ENCODE results near the gene ZC3H18.

Gene ZC3H18

DNA sequence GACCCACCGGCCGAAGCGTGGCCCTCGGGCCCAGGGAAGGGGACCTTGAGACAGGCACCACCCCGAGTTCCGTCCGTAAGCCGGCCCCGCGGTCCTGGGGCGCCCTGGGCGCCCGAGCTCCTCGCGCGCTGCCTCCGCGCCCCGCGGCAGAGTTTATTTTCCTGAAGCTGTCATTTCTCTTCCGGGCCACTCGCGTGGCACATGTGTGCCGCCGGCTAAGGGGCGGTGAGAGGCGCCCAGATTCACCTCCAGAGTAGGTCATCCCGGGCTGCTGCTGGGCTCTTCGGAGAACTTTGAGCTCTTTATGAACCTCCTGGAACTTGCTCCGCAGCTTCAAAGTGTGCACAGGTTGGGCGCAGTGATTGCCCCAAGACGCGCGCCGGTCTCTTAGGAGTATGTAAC lies 489 bp downstream of the ZC3H18 start:
- no peak overlapping the region for H3K27ac ChIP-seq (ENCODE audit: low read depth, low read length)
- peak overlapping the region; percentile 94 for H3K4me3 ChIP-seq (ENCODE audit: low read length)
- H3K4me2 ChIP-seq (ENCODE audit: low read length), result peak overlapping the region; percentile 85
- no peaks in the 10 kb centered on the region for H3K9me2 ChIP-seq (replicated peaks; ENCODE audit: control insufficient read depth, low read length)
- H3K27me3 ChIP-seq (ENCODE audit: control insufficient read depth, low read length), result no peaks in the 10 kb centered on the region
- H3K4me1 ChIP-seq (ENCODE audit: control insufficient read depth, low read length), result peaks cover 23% of the 10 kb centered on the region
- no peaks in the 10 kb centered on the region for H3K9me3 ChIP-seq (ENCODE audit: control insufficient read depth, insufficient read depth, low read length)
- no peaks in the 10 kb centered on the region for H3F3A ChIP-seq (ENCODE audit: control insufficient read depth, insufficient read depth)
- H3K79me2 ChIP-seq (ENCODE audit: control insufficient read depth, low read length), result peaks cover 69% of the 10 kb centered on the region
- peaks cover 26% of the 10 kb centered on the region for H4K20me1 ChIP-seq (ENCODE audit: control insufficient read depth, insufficient read depth, low read depth, low read length)
- peaks cover 37% of the 10 kb centered on the region for H3K36me3 ChIP-seq (ENCODE audit: control insufficient read depth, low read length)
- TF ChIP-seq, protein P1, sequence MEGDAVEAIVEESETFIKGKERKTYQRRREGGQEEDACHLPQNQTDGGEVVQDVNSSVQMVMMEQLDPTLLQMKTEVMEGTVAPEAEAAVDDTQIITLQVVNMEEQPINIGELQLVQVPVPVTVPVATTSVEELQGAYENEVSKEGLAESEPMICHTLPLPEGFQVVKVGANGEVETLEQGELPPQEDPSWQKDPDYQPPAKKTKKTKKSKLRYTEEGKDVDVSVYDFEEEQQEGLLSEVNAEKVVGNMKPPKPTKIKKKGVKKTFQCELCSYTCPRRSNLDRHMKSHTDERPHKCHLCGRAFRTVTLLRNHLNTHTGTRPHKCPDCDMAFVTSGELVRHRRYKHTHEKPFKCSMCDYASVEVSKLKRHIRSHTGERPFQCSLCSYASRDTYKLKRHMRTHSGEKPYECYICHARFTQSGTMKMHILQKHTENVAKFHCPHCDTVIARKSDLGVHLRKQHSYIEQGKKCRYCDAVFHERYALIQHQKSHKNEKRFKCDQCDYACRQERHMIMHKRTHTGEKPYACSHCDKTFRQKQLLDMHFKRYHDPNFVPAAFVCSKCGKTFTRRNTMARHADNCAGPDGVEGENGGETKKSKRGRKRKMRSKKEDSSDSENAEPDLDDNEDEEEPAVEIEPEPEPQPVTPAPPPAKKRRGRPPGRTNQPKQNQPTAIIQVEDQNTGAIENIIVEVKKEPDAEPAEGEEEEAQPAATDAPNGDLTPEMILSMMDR (IDR thresholded peaks at IDR 0.05; ENCODE audit: low read depth, low read length, poor library complexity, severe bottlenecking), result no peak
- no peak for TF ChIP-seq EZH2phosphoT487 (IDR thresholded peaks at IDR 0.05; ENCODE audit: borderline replicate concordance, low read length)

DNA sequence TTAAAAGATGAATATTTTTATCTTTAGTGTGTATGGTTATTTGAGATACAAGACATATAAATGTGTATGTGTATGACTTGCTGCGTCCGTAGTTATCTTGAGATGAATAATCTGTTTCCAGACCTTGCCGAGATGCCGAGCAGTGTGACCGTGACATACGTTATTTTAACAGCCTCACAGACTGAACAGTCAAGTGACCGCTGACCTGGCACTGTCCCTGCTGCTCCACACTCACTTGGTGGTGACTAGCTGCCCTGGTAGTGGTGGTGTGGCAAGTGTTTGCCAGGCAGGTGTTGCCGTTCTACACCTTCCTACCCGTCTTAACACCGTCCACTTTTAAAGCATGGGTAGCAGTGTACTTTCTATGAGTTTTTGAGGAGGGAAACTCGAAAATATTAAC lies 5.0 kb downstream of the ZC3H18 start:
- TF ChIP-seq, protein P1 (IDR thresholded peaks at IDR 0.05; ENCODE audit: low read depth, low read length, poor library complexity, severe bottlenecking), result no peak
- no peak for TF ChIP-seq EZH2phosphoT487 (IDR thresholded peaks at IDR 0.05; ENCODE audit: borderline replicate concordance, low read length)

DNA sequence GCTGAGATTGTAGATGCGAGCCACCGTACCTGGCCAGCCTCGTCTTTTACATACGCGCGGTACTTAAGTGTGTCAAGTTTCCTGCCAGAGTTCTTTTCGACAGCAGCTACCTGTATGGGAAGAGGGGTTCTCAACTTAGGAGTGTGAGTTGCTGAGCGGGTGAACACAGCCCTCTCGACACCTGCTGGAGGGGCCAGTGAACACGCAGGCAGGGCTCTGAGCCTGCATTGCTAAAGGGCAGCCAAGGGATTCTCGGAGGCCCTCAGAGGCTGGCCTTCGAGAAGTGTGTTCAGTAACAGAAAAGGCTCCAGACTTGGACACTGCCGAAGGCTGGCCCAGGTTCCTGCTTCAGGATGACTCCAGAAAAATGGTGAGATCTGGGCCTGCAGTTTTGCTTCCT lies 6.1 kb downstream of the ZC3H18 start:
- Histone ChIP-seq H3K4me1 (ENCODE audit: control insufficient read depth, low read length) (peaks cover 12% of the 10 kb centered on the region), H3K9me3 (ENCODE audit: control insufficient read depth, insufficient read depth, low read length) (no peaks in the 10 kb centered on the region)

More for the DNA sequence above, 5.0 kb downstream of the ZC3H18 start:
- peaks cover 32% of the 10 kb centered on the region for H4K20me1 ChIP-seq (ENCODE audit: control insufficient read depth, insufficient read depth, low read depth, low read length)
- no peaks in the 10 kb centered on the region for H3F3A ChIP-seq (ENCODE audit: control insufficient read depth, insufficient read depth)
- H3K36me3 ChIP-seq (ENCODE audit: control insufficient read depth, low read length), result peaks cover 79% of the 10 kb centered on the region
- H3K79me2 ChIP-seq (ENCODE audit: control insufficient read depth, low read length), result peaks cover 100% of the 10 kb centered on the region
- no peaks in the 10 kb centered on the region for H3K9me3 ChIP-seq (ENCODE audit: control insufficient read depth, insufficient read depth, low read length)
- no peak overlapping the region for H3K27ac ChIP-seq (ENCODE audit: low read depth, low read length)
- H3K4me3 ChIP-seq (ENCODE audit: low read length), result no peak overlapping the region
- H3K4me2 ChIP-seq (ENCODE audit: low read length), result no peak overlapping the region
- no peaks in the 10 kb centered on the region for H3K27me3 ChIP-seq (ENCODE audit: control insufficient read depth, low read length)
- H3K9me2 ChIP-seq (replicated peaks; ENCODE audit: control insufficient read depth, low read length), result no peaks in the 10 kb centered on the region
- peaks cover 15% of the 10 kb centered on the region for H3K4me1 ChIP-seq (ENCODE audit: control insufficient read depth, low read length)

More for the DNA sequence above, 6.1 kb downstream of the ZC3H18 start:
- no peaks in the 10 kb centered on the region for H3K9me2 ChIP-seq (replicated peaks; ENCODE audit: control insufficient read depth, low read length)
- TF ChIP-seq, protein P1 (IDR thresholded peaks at IDR 0.05; ENCODE audit: low read depth, low read length, poor library complexity, severe bottlenecking), result no peak
- no peak for TF ChIP-seq EZH2phosphoT487 (IDR thresholded peaks at IDR 0.05; ENCODE audit: borderline replicate concordance, low read length)
- H3K4me2 ChIP-seq (ENCODE audit: low read length), result no peak overlapping the region
- H3F3A ChIP-seq (ENCODE audit: control insufficient read depth, insufficient read depth), result no peaks in the 10 kb centered on the region
- no peaks in the 10 kb centered on the region for H3K27me3 ChIP-seq (ENCODE audit: control insufficient read depth, low read length)
- H3K36me3 ChIP-seq (ENCODE audit: control insufficient read depth, low read length), result peaks cover 86% of the 10 kb centered on the region
- H4K20me1 ChIP-seq (ENCODE audit: control insufficient read depth, insufficient read depth, low read depth, low read length), result peaks cover 27% of the 10 kb centered on the region
- no peak overlapping the region for H3K27ac ChIP-seq (ENCODE audit: low read depth, low read length)
- no peak overlapping the region for H3K4me3 ChIP-seq (ENCODE audit: low read length)
- peaks cover 100% of the 10 kb centered on the region for H3K79me2 ChIP-seq (ENCODE audit: control insufficient read depth, low read length)
